Measurements from ENCODE around the gene PTCD2. TPM values are rescaled to one million over a fixed set of nuclear protein-coding genes. Genes with fewer than 3 reads are reported as not detected.

PTCD2 gene
- total RNA-seq, 1 donor from 2014 or later = 12.1 TPM

DNA sequence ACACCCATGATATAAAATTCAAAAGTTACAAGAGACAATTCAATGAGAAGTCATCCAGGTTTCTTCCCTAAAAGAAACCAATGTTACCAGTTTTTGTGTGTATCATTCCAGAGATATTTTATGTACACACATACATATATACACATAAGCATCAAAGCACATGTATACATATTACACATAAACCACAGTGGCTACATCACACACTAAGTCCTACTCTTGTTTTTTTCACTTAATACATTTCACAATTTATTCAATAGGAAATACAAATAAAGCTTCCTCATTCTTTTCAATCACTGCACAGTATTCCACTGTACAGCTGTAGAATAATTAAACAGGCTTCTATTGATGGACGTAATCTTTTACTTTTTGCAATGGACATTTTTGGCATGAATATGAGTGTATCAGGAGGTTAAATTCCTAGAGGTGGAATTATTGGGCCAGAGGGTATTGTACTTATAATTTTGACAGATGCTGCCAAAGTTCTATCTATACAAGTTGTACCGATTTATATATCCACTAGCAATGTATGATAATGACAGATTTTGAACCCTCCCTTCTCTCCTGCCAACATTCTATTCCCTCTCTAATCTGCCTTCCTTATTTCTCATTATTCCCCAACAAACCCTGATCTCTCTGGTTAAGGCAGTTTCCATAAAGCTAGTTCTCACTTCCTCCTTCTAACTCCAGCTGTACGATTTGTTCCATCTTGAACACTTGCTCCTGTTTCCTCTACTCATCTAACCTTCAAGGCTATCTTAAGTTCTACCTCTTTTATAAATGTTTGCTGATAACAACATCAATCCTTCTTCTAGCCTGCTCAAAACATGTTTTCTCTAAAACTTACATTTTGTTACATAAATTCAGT, 35.4 kb upstream of the PTCD2 start:
- H3K4me3 Mint-ChIP-seq = no peak overlapping the region
- peaks cover 44% of the 10 kb centered on the region for H3K36me3 Mint-ChIP-seq
- no peak for DNase-seq (ENCODE audit: extremely low spot score, unreplicated experiment)
- H3K27ac Mint-ChIP-seq = no peak overlapping the region
- no peaks in the 10 kb centered on the region for H3K27me3 Mint-ChIP-seq
- H3K9me3 Mint-ChIP-seq = no peaks in the 10 kb centered on the region
- TF ChIP-seq, protein P1, sequence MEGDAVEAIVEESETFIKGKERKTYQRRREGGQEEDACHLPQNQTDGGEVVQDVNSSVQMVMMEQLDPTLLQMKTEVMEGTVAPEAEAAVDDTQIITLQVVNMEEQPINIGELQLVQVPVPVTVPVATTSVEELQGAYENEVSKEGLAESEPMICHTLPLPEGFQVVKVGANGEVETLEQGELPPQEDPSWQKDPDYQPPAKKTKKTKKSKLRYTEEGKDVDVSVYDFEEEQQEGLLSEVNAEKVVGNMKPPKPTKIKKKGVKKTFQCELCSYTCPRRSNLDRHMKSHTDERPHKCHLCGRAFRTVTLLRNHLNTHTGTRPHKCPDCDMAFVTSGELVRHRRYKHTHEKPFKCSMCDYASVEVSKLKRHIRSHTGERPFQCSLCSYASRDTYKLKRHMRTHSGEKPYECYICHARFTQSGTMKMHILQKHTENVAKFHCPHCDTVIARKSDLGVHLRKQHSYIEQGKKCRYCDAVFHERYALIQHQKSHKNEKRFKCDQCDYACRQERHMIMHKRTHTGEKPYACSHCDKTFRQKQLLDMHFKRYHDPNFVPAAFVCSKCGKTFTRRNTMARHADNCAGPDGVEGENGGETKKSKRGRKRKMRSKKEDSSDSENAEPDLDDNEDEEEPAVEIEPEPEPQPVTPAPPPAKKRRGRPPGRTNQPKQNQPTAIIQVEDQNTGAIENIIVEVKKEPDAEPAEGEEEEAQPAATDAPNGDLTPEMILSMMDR (conservative IDR thresholded peaks at IDR 0.05) = no peak
- H3K4me1 Mint-ChIP-seq (ENCODE audit: unreplicated experiment) = peaks cover 10% of the 10 kb centered on the region

DNA sequence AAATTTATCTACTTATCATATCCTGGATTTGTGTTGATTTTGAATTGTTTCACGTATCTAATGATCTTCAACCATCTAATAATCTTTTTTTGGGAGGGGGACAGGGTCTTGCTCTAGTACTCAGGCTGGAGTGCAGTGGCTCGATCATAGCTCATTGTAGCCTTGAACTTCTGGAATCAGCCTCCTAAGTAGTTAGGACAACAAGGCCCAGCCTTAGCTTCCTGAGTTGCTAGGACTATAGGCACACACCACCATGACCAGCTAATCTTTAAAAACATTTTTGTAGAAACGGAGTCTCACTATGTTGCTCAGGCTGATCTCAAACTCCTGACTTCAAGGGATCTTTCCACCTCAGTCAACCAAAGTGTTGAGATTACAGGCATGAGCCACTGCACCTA, 34.8 kb upstream of the PTCD2 start:
- Mint-ChIP-seq H3K9me3 (no peaks in the 10 kb centered on the region), H3K4me3 (no peak overlapping the region), H3K27me3 (no peaks in the 10 kb centered on the region), H3K36me3 (peaks cover 47% of the 10 kb centered on the region), H3K27ac (no peak overlapping the region), H3K4me1 (ENCODE audit: unreplicated experiment) (peaks cover 10% of the 10 kb centered on the region)
- no peak for DNase-seq (ENCODE audit: extremely low spot score, unreplicated experiment)
- TF ChIP-seq, protein P1 (conservative IDR thresholded peaks at IDR 0.05) = no peak

DNA sequence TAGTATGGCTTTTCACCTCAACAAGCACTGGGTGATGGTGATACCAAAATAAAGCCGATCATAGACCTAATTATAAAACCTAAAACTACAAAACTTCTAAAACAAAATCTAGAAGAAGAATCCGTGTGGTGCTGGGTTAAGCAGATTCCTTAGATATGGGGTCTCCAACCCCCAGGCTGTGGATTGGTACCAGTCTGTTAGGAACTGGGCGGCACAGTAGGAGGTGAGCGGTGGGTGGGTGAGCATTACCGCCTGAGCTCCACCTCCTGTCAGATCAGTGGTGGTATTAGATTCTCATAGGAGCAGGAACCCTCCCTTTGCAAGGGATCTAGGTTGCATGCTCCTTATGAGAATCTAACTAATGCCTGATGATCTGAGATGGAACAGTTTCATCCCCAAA, 33.4 kb upstream of the PTCD2 start:
- Mint-ChIP-seq H3K36me3 (peaks cover 43% of the 10 kb centered on the region), H3K4me3 (no peak overlapping the region), H3K27me3 (no peaks in the 10 kb centered on the region), H3K9me3 (no peaks in the 10 kb centered on the region), H3K4me1 (ENCODE audit: unreplicated experiment) (peaks cover 8% of the 10 kb centered on the region), H3K27ac (no peak overlapping the region)
- DNase-seq (ENCODE audit: extremely low spot score, unreplicated experiment) = no peak
- TF ChIP-seq, protein P1 (conservative IDR thresholded peaks at IDR 0.05) = no peak

DNA sequence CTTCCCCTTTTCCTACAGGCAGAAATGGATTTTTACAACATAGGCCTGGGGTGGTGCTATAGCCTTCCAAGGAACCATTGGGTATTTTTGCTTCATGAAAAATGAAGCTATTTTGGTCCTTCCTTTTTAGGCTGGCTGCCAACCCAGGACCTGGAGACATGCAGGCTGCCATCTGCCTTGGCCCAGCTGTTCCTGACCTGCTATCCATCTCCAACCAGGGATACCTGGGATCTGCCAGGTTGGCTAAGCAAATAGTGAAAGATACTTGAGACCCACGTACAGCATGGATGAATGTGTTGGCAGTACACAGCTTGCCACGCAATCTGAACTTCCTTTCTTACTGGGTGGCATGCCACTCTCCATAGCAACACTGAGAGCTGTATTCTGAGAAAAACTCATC, 31.2 kb upstream of the PTCD2 start:
- H3K36me3 Mint-ChIP-seq = peaks cover 39% of the 10 kb centered on the region
- no peak for DNase-seq (ENCODE audit: extremely low spot score, unreplicated experiment)
- no peak overlapping the region for H3K4me3 Mint-ChIP-seq
- H3K27ac Mint-ChIP-seq = no peak overlapping the region
- H3K27me3 Mint-ChIP-seq = no peaks in the 10 kb centered on the region
- TF ChIP-seq, protein P1 (conservative IDR thresholded peaks at IDR 0.05) = no peak
- no peaks in the 10 kb centered on the region for H3K4me1 Mint-ChIP-seq (ENCODE audit: unreplicated experiment)
- H3K9me3 Mint-ChIP-seq = no peaks in the 10 kb centered on the region

DNA sequence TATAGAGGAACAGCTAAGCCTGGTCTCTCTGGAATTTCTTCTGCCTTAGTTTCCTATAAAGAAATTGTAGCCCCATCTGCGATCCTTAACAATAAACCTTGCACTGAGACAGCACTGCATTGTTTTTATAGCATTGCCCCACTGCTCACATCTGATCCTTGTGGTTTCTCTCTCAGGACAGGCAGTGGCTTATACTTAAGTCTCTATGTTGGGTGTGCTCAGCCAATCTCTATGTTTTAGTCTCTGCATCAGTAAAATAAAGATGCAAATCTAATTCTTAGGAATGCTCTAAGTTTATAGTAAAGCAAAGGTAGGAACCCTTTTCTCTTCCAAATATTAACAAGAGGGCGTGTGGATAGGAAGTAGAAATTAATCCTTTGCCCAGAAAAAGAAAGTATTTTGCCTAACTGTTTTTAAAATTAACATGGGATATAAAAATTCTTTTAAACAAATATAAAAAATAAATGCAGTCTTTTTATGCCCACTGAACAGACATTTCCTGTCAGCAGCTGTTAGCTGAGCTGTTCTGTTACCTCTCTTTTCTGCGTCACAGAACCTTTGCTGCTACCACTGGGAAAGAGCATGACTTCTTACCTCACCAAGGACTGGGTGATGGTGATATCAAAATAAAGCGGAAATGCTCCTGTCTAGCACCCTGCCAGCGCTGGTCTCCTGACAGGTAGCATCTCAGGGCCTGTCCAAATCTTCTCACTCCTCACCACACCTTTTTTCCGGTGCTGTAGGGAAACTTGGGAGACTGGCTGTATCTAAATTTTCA, 29.6 kb upstream of the PTCD2 start:
- no peak overlapping the region for H3K27ac Mint-ChIP-seq
- H3K4me3 Mint-ChIP-seq = no peak overlapping the region
- H3K9me3 Mint-ChIP-seq = no peaks in the 10 kb centered on the region
- no peaks in the 10 kb centered on the region for H3K4me1 Mint-ChIP-seq (ENCODE audit: unreplicated experiment)
- peaks cover 40% of the 10 kb centered on the region for H3K36me3 Mint-ChIP-seq
- no peak for DNase-seq (ENCODE audit: extremely low spot score, unreplicated experiment)
- H3K27me3 Mint-ChIP-seq = no peaks in the 10 kb centered on the region
- TF ChIP-seq, protein P1 (conservative IDR thresholded peaks at IDR 0.05) = no peak
